SW480 (cell line): ENCODE measurements around the gene DCUN1D4.
A peak's percentile ranks its signal among the peaks of the same experiment; 100 is the strongest.
"Not testable (repeated sequence)": the region's sequence is repeated elsewhere in the genome, so short reads cannot be mapped to it uniquely, and the experiment has no call there.

Experiments used
- DNase-seq: peaks from one replicate; pipeline ENCODE4 v3.0.0-alpha.2; 2016; ENCODE audit warnings: low spot score

The DCUN1D4 gene

GRCh38 chr4:51895158-51895557 lies 52.2 kb downstream of the DCUN1D4 start:
- no peak for DNase-seq

GRCh38 chr4:51895816-51896408 lies 53.0 kb downstream of the DCUN1D4 start:
- peak; percentile 47 for DNase-seq

GRCh38 chr4:51901363-51901762 lies 58.4 kb downstream of the DCUN1D4 start:
- DNase-seq, result no peak

- no peak for DNase-seq
Measured at GRCh38 chr4:51906167-51906958, 63.4 kb downstream of the DCUN1D4 start.

GRCh38 chr4:51907006-51907669 lies 64.2 kb downstream of the DCUN1D4 start:
- DNase-seq, result no peak

GRCh38 chr4:51909236-51909703 lies 66.3 kb downstream of the DCUN1D4 start:
- peak; percentile 17 for DNase-seq

GRCh38 chr4:51918251-51918650 lies 75.3 kb downstream of the DCUN1D4 start:
- no peak for DNase-seq

GRCh38 chr4:51923343-51923742 lies 80.4 kb downstream of the DCUN1D4 start:
- DNase-seq, result no peak

GRCh38 chr4:51925307-51925706 lies 82.4 kb downstream of the DCUN1D4 start:
- DNase-seq, result no peak

GRCh38 chr4:51930557-51930956 lies 87.6 kb downstream of the DCUN1D4 start:
- no peak for DNase-seq

GRCh38 chr4:51931461-51931860 lies 88.5 kb downstream of the DCUN1D4 start:
- DNase-seq, result no peak

GRCh38 chr4:51932261-51932660 lies 89.3 kb downstream of the DCUN1D4 start:
- DNase-seq, result no peak

- DNase-seq, result no peak
Measured at GRCh38 chr4:51932684-51933083, 89.7 kb downstream of the DCUN1D4 start.

GRCh38 chr4:51940460-51940859 lies 97.5 kb downstream of the DCUN1D4 start:
- not testable (repeated sequence) for DNase-seq

GRCh38 chr4:51942108-51942832 lies 99.3 kb downstream of the DCUN1D4 start:
- no peak for DNase-seq

- no peak for DNase-seq
Measured at GRCh38 chr4:51942833-51943215, 99.9 kb downstream of the DCUN1D4 start.

- no peak for DNase-seq
Measured at GRCh38 chr4:51943221-51943620, 100.3 kb downstream of the DCUN1D4 start.

- DNase-seq, result no peak
Measured at GRCh38 chr4:51958199-51958968, 115.4 kb downstream of the DCUN1D4 start.

- DNase-seq, result no peak
Measured at GRCh38 chr4:51960486-51960885, 117.5 kb downstream of the DCUN1D4 start.

- DNase-seq, result no peak
Measured at GRCh38 chr4:51963841-51964517, 121.0 kb downstream of the DCUN1D4 start.

GRCh38 chr4:51965862-51966261 lies 122.9 kb downstream of the DCUN1D4 start:
- DNase-seq, result no peak
